Kidney epithelial cell (primary cell): ENCODE data around the gene TSSC4. TPM values are rescaled to one million over a fixed set of nuclear protein-coding genes. Genes with fewer than 3 reads are reported as not detected.

Source experiments
- DNase-seq: peaks from one replicate; pipeline ENCODE4 v3.0.0-alpha.2; 2010; ENCODE audit warnings: low read depth
- H3K27me3 ChIP-seq: 2 replicates; pipeline ENCODE4 v1.6.0; 2011; ENCODE audit warnings: low read length; ENCODE audit not compliant: control insufficient read depth, insufficient read depth
- H3K36me3 ChIP-seq: 2 replicates; pipeline ENCODE4 v1.5.1; 2011; ENCODE audit warnings: low read length; ENCODE audit not compliant: control insufficient read depth, insufficient read depth
- H3K4me3 ChIP-seq: 2 replicates; pipeline ENCODE4 v1.5.1; 2011; ENCODE audit warnings: low read depth, mild to moderate bottlenecking, control low read depth, low read length
- CTCF ChIP-seq: IDR thresholded peaks from 2 replicates; pipeline ENCODE4 v1.5.1; 2011; ENCODE audit warnings: mild to moderate bottlenecking, moderate library complexity, low read length, control low read depth, inconsistent platforms; ENCODE audit not compliant: insufficient read depth, poor library complexity, severe bottlenecking
- total RNA-seq: library from RNA; depleted of rRNA; stranded (reverse); fragments of >200 nt; gene quantifications from 2 replicates; pipeline ENCODE4 v1.2.3, GENCODE V29; 2015

The TSSC4 gene
- total RNA-seq, 1 donor from 2014 or later, result 62.0 TPM

- Histone ChIP-seq H3K27me3 (no peaks in the 10 kb centered on the region), H3K4me3 (peak overlapping the region; percentile 73), H3K36me3 (peaks cover 5% of the 10 kb centered on the region)
- DNase-seq, result no peak
- no peak for TF ChIP-seq CTCF
Observed at GRCh38 chr11:2399488-2400068, 972 bp upstream of the TSSC4 start.

- TF ChIP-seq CTCF, result no peak
- no peak for DNase-seq
- H3K4me3 ChIP-seq, result peak overlapping the region; percentile 94
Observed at GRCh38 chr11:2400762-2401435, 349 bp downstream of the TSSC4 start.

GRCh38 chr11:2401436-2401984, 960 bp downstream of the TSSC4 start:
- H3K36me3 ChIP-seq, result peaks cover 3% of the 10 kb centered on the region
- TF ChIP-seq CTCF, result no peak
- H3K27me3 ChIP-seq, result peaks cover 6% of the 10 kb centered on the region
- H3K4me3 ChIP-seq, result peak overlapping the region; percentile 94
- no peak for DNase-seq

More at GRCh38 chr11:2400762-2401435, 349 bp downstream of the TSSC4 start:
- peaks cover 3% of the 10 kb centered on the region for H3K27me3 ChIP-seq
- peaks cover 3% of the 10 kb centered on the region for H3K36me3 ChIP-seq

GRCh38 chr11:2402106-2402505, 1.6 kb downstream of the TSSC4 start:
- no peak overlapping the region for H3K4me3 ChIP-seq

GRCh38 chr11:2402890-2403645, 2.5 kb downstream of the TSSC4 start:
- DNase-seq, result no peak
- Histone ChIP-seq H3K4me3 (no peak overlapping the region), H3K27me3 (peaks cover 7% of the 10 kb centered on the region), H3K36me3 (peaks cover 3% of the 10 kb centered on the region)
- TF ChIP-seq CTCF, result no peak

More at GRCh38 chr11:2402106-2402505, 1.6 kb downstream of the TSSC4 start:
- no peak for DNase-seq
- Histone ChIP-seq H3K27me3 (peaks cover 6% of the 10 kb centered on the region), H3K36me3 (peaks cover 3% of the 10 kb centered on the region)
- no peak for TF ChIP-seq CTCF
